Measurements from ENCODE around the gene FAM83G.
"Not testable (repeated sequence)": the region's sequence is repeated elsewhere in the genome, so short reads cannot be mapped to it uniquely, and the experiment has no call there.

FAM83G gene

GRCh38 chr17:18951941-18952842 is 52.4 kb downstream of the FAM83G start, which contains the start of gene SLC5A10:
Gene SLC5A10 (plus strand): TSS chr17:18952165. CDS start chr17:18952206, 41 bp downstream.
- DNase-seq (ENCODE audit: low read depth in 2 of 2) = no peak

- DNase-seq (ENCODE audit: low read depth in 2 of 2) = no peak
Observed at GRCh38 chr17:18950944-18951905, 53.3 kb downstream of the FAM83G start.

DNA sequence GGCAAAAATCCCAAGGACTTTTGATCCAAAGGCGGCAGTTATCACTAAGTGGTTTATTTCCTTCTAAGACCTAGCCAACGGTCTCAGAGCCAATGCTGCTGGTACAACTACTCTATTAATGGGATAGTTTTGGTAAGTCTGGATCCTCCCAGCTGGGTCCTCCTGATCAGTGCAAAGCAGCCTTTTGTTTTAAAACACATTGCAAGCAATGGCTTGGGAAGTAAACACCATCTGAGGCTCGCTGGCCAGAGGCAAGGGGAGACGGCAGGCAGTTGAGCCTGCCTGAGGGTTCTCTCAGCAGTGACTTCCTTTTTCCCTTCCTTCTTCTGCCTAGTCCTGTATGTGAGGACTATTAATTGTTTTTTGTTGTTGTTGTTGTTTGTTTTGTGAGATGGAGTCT is 54.2 kb downstream of the FAM83G start:
- DNase-seq (ENCODE audit: low read depth in 2 of 2) = no peak

- DNase-seq (ENCODE audit: low read depth in 2 of 2) = no peak
Observed at GRCh38 chr17:18949566-18949965, 55.0 kb downstream of the FAM83G start.

GRCh38 chr17:18948476-18949006 is 56.0 kb downstream of the FAM83G start:
- DNase-seq (ENCODE audit: low read depth in 2 of 2) = no peak

DNA sequence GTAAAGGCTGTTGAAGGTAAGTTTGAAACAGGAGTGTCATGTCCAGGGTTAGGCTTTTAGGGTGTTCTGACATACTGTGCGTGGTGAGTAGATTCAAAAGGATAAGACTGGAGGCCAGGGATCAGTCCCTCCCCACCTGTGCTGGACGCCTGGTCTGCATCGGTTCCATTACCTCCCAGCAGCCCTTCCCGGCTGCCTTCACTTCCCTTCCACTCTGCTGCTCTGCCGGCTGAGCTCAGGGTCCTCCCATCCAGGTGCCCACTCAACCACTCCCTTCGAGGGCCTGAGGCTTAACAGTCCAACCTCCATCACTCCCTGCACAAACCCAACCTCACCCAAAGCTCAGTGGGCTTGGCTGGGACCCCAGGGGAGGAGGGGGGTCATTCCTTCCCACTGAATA is 56.7 kb downstream of the FAM83G start:
- no peak for DNase-seq (ENCODE audit: low read depth in 2 of 2)

- no peak for DNase-seq (ENCODE audit: low read depth in 2 of 2)
Observed at GRCh38 chr17:18946536-18946935, 58.0 kb downstream of the FAM83G start.

GRCh38 chr17:18944646-18945045 is 59.9 kb downstream of the FAM83G start:
- no peak for DNase-seq (ENCODE audit: low read depth in 2 of 2)

GRCh38 chr17:18938692-18939023 is 65.9 kb downstream of the FAM83G start:
- no peak for DNase-seq (ENCODE audit: low read depth in 2 of 2)

- no peak for DNase-seq (ENCODE audit: low read depth in 2 of 2)
Observed at GRCh38 chr17:18937981-18938691, 66.4 kb downstream of the FAM83G start.

DNA sequence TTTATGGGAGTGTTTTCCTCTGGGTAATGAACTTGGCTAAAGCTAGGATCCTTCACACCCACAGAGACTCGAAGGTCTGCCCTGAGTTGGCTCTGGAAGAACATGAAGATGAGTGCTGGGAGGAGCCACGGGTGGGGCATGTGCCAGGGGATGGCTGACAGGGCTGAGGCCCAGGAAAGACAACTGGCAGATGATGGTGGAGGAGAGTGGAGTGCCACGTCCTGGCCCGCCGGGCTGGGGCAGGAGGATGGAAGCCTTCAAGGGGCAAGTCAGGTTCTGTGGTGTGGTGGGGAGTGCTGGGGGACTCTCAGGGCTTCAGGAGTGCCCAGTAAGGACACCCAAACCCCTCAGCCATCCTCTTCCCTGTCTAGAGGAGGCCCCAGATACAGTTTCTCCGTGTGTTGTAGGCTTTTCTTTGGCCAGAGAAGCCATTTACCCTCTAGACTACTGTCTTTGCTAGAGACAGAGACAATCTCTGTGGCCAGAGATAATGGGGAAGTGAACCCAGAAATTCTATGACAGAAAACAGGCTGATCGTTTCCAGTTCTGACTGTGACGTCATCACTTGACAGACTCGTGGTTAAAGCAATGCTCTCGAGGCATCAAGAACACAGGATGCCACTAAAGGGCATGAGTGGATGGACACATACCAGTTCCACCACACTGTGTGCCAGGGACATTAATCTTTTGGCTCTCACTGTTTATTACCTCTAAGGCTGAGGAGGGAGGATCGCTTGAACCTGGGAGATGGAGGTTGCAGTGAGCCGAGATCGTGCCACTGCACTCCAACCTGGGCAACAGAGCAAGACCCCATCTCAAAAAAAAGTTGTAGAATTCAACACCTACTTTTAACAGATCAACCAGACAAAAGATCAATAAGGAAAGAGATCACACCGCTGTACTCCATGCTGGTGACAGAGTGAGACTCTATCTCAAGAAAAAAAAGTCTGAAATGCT is 71.2 kb downstream of the FAM83G start:
- DNase-seq (ENCODE audit: low read depth in 2 of 2) = no peak

GRCh38 chr17:18932360-18933055 is 72.1 kb downstream of the FAM83G start:
- DNase-seq (ENCODE audit: low read depth in 2 of 2) = no peak

GRCh38 chr17:18928628-18929125 is 75.9 kb downstream of the FAM83G start:
- no peak for DNase-seq (ENCODE audit: low read depth in 2 of 2)

DNA sequence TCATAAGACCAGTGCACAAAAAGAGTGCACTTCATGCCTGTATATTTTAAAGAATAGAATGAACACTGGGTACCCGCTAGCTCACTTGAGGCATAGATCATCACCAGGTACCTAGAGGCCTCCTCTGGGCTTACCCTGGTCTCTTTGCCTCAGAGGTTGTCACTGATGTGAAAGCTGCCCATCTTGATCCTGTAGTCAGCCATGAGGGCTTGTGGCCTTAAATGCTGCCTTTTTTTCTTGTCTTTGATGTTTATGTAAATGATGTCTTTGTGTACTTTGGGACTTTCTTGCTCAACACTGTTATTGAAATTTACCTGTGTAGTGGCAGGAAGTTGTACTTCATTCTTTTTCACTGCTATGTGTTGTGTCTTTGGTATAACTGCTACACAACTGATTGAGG is 79.4 kb downstream of the FAM83G start:
- no peak for DNase-seq (ENCODE audit: low read depth in 2 of 2)

- not testable (repeated sequence) for DNase-seq (ENCODE audit: low read depth in 2 of 2)
Observed at GRCh38 chr17:18922596-18922995, 82.0 kb downstream of the FAM83G start.

DNA sequence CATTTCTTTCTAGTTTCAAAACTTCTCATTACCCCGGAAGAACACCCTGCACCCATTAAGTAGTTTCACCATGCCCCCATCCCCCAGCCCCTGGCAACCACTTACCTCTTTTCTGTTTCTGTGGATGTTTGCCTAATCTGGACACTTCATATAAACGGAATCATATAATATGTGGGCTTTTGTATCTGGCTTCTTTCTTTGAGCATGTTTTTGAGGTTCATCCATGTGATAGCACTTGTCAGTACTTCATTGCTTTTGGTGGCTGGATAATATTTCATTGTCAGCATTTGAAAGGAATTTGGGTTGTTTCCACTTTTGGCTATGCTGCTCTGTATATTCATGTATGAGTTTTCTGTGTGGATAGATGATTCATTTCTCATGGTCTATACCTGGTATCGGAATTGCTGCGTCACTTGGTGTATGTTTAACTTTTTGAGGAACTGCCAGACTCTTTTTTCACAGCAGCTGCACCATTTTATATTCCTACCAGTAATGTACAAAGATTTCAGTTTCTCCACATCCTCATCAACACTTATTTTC is 82.6 kb downstream of the FAM83G start:
- no peak for DNase-seq (ENCODE audit: low read depth in 2 of 2)

GRCh38 chr17:18921485-18921884 is 83.1 kb downstream of the FAM83G start:
- DNase-seq (ENCODE audit: low read depth in 2 of 2) = no peak

DNA sequence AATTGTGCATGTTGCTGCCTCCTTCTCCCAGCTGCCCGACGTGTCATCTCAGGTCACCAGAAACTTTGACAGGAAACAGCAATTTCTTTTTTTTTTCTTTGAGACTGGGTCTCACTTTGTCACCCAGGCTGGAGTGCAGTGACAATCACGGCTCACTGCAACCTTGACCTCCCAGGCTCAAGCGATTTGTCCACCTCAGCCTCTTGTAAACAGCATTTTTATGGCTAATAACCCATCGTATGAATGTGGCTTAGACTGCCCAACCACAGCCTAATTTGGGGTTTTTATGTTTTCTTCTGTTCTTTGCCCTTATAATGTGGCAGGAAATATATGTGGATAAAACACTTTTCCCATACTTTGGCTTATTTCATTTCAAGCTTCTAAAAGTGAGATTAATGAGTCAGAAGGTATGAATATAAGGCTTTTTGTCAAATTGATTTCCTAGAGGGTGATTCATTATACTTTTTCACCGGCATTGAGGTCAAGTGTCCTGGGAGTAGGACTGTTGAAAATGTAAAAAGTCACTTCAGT is 83.6 kb downstream of the FAM83G start:
- DNase-seq (ENCODE audit: low read depth in 2 of 2) = no peak

DNA sequence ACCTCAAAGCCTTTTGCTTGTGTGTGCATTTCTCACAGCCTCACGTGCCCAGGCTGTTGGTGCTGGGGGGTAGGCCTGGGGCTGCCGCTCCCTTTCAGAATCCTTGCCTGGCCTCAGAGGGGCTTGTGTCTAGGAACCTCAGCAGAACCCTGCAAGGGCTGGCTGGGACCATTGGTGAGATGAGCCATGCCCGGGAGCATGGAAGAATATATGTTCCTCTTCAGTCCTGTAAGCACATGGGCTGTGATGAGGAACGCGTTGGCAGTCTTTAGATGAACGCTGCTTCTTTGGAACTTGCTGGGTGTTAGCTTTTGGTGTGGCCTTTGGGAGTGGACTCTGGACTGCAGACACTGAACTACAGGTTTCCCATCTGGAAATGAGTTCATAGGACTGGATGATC is 84.6 kb downstream of the FAM83G start:
- no peak for DNase-seq (ENCODE audit: low read depth in 2 of 2)
